ENCODE measurements around the gene ZC3HAV1.

ZC3HAV1 gene

DNA sequence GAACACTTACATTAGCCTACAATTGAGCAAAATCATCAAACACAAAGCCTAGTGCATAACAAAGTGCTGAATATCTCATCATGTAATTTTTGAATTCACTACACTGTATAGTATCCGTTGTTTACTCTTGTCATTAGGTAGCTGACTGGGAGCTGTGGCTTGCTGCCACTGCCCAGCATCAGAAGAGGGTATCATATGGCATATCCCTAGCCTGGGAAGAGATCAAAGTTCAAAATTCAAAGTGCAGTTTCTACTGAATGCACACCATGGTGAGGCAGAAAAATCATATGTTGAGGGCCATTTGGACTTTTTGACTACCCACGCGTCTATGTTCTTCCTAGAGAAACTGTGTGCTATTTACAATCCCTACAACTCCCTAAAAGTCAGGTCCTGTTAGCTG, 7.5 kb upstream of the ZC3HAV1 start:
- Histone ChIP-seq H3K27ac (replicated peaks) (no peak overlapping the region), H3K27me3 (ENCODE audit: insufficient read depth, poor library complexity, severe bottlenecking) (no peaks in the 10 kb centered on the region), H3K4me3 (replicated peaks; ENCODE audit: insufficient read depth, low read length) (no peak overlapping the region)
- DNase-seq (ENCODE audit: low read depth in 1 of 2, low spot score in 1 of 2), result no peak
- TF ChIP-seq SPI1 (IDR thresholded peaks at IDR 0.05; ENCODE audit: borderline replicate concordance, low read depth) (no peak), REST (IDR thresholded peaks at IDR 0.05; ENCODE audit: insufficient replicate concordance, low read depth) (no peak), GABPA (IDR thresholded peaks at IDR 0.05; ENCODE audit: low read depth) (no peak), POLR2AphosphoS5 (IDR thresholded peaks at IDR 0.05; ENCODE audit: low read depth) (no peak)
- TF ChIP-seq, protein P1, sequence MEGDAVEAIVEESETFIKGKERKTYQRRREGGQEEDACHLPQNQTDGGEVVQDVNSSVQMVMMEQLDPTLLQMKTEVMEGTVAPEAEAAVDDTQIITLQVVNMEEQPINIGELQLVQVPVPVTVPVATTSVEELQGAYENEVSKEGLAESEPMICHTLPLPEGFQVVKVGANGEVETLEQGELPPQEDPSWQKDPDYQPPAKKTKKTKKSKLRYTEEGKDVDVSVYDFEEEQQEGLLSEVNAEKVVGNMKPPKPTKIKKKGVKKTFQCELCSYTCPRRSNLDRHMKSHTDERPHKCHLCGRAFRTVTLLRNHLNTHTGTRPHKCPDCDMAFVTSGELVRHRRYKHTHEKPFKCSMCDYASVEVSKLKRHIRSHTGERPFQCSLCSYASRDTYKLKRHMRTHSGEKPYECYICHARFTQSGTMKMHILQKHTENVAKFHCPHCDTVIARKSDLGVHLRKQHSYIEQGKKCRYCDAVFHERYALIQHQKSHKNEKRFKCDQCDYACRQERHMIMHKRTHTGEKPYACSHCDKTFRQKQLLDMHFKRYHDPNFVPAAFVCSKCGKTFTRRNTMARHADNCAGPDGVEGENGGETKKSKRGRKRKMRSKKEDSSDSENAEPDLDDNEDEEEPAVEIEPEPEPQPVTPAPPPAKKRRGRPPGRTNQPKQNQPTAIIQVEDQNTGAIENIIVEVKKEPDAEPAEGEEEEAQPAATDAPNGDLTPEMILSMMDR (IDR thresholded peaks at IDR 0.05; ENCODE audit: insufficient read depth, low read length), result no peak

DNA sequence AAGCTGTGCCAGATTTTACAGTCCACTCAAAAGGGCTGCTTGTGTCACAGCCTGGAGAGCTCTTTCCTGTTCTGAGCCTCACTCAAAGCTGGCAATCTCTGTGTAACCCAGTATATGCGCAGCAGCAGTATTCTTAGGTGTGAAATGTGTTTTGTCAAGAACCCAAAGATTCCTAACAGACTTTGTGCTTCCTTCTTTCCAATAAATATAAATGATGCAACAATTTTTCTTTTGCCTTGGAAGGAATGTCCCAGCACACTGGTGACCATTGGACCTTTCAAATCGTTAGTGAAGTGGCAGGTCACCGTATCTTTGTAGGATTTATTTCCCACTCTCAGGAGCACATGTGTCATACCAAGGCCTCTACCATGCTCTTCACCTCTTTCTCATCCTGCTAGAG, 5.6 kb upstream of the ZC3HAV1 start:
- TF ChIP-seq REST (IDR thresholded peaks at IDR 0.05; ENCODE audit: insufficient replicate concordance, low read depth) (no peak), POLR2AphosphoS5 (IDR thresholded peaks at IDR 0.05; ENCODE audit: low read depth) (no peak), SPI1 (IDR thresholded peaks at IDR 0.05; ENCODE audit: borderline replicate concordance, low read depth) (no peak), GABPA (IDR thresholded peaks at IDR 0.05; ENCODE audit: low read depth) (no peak)
- TF ChIP-seq, protein P1 (IDR thresholded peaks at IDR 0.05; ENCODE audit: insufficient read depth, low read length), result no peak
- DNase-seq (ENCODE audit: low read depth in 1 of 2, low spot score in 1 of 2), result no peak
- no peak overlapping the region for H3K27ac ChIP-seq (replicated peaks)
- H3K4me3 ChIP-seq (replicated peaks; ENCODE audit: insufficient read depth, low read length), result no peak overlapping the region
- no peaks in the 10 kb centered on the region for H3K27me3 ChIP-seq (ENCODE audit: insufficient read depth, poor library complexity, severe bottlenecking)

- no peak for DNase-seq (ENCODE audit: low read depth in 1 of 2, low spot score in 1 of 2)
- H3K27ac ChIP-seq (replicated peaks), result no peak overlapping the region
- H3K27me3 ChIP-seq (ENCODE audit: insufficient read depth, poor library complexity, severe bottlenecking), result no peaks in the 10 kb centered on the region
- TF ChIP-seq GABPA (IDR thresholded peaks at IDR 0.05; ENCODE audit: low read depth), result no peak
- no peak for TF ChIP-seq POLR2AphosphoS5 (IDR thresholded peaks at IDR 0.05; ENCODE audit: low read depth)
- no peak for TF ChIP-seq SPI1 (IDR thresholded peaks at IDR 0.05; ENCODE audit: borderline replicate concordance, low read depth)
- TF ChIP-seq, protein P1 (IDR thresholded peaks at IDR 0.05; ENCODE audit: insufficient read depth, low read length), result no peak
- no peak for TF ChIP-seq REST (IDR thresholded peaks at IDR 0.05; ENCODE audit: insufficient replicate concordance, low read depth)
- H3K4me3 ChIP-seq (replicated peaks; ENCODE audit: insufficient read depth, low read length), result no peak overlapping the region
These were observed 5.1 kb upstream of the ZC3HAV1 start for GRCh38 chr7:139114585-139114984.

Data from HL-60 (cell line).